Cardiac septum (tissue), 1 donor: ENCODE measurements around the gene NCEH1. TPM values are rescaled to one million over a fixed set of nuclear protein-coding genes. Genes with fewer than 3 reads are reported as not detected.
"Not testable (repeated sequence)": the region's sequence is repeated elsewhere in the genome, so short reads cannot be mapped to it uniquely, and the experiment has no call there.

ENCODE experiments used
- DNase-seq: peaks from one replicate; pipeline ENCODE4 v3.0.0-alpha.2; 2020; ENCODE audit warnings: low spot score
- intact Hi-C: fragments of 100-400 bp; cut with DNase I; formaldehyde crosslinking; loops from one replicate; pipeline ENCODE4 v1.14.0; 2022
- long read RNA-seq: library from polyadenylated mRNA; unstranded; transcript quantifications from one replicate; pipeline ENCODE4 v2.0.0, GENCODE V29; 2021
- total RNA-seq: library from RNA; stranded (reverse); fragmentation: NEBNext Ultra II Directional; extraction: Animal tissue kit (Norgen Biotek cat#: 25700); gene quantifications from one replicate; pipeline ENCODE4 v1.2.1, GENCODE V29; 2021
- donor health status: DM: no; HTN: no; CAD: no.

Gene NCEH1, protein sequence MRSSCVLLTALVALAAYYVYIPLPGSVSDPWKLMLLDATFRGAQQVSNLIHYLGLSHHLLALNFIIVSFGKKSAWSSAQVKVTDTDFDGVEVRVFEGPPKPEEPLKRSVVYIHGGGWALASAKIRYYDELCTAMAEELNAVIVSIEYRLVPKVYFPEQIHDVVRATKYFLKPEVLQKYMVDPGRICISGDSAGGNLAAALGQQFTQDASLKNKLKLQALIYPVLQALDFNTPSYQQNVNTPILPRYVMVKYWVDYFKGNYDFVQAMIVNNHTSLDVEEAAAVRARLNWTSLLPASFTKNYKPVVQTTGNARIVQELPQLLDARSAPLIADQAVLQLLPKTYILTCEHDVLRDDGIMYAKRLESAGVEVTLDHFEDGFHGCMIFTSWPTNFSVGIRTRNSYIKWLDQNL
- total RNA-seq, result 18.5 TPM
- long read RNA-seq, full-length matches to known transcripts, result 6 of 8 reads
- long read RNA-seq, partial matches to known transcripts, result 0 of 8 reads
- long read RNA-seq, other reads (novel, unspliced or antisense), result 2 of 8 reads

DNA sequence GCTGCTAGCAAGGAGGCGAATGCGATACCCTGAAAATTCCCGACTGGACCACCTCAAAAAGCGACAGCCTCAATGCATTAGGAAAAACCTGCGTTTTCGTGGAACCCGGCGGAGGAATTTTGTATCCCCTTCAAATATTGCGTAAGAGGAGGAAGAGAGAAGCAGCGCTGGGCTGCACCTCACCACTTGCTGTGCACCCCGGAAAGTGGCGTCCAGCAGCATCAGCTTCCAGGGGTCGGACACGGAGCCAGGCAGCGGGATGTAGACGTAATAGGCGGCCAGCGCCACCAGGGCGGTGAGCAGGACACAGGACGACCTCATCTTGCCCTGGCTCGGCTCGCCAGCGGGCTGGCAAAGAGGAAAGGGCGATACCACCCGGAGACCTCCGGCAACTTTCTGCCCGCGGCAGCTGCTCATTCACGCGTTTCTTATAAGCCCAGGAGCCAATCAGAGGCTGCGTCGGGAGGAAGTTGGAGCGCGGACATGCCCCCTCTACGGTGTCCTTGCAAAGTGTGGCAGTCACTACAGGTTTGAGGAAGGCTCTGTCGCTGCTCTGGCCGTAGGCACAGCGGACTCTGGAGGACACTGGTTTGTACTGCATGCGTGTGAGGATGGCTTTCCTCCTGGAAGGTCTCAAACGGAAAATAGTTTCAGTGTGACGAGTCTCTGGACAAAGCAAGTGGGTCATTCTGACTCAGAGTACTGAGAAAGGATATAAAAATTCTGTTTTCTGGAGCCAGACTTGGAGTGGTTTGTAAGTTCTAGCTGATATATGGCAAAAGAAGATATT lies at the start of gene NCEH1:
NCEH1 (minus strand) TSS at position 404 of the 790 bp plus-strand sequence; CDS start at position 321, 83 bp downstream.
- intact Hi-C loops, result loop anchor here (1.0 to 2.0 kb wide), 2 partner anchors 38 to 39 kb away; partner anchors contain the start of gene ECT2
- peak; percentile 96 for DNase-seq

DNA sequence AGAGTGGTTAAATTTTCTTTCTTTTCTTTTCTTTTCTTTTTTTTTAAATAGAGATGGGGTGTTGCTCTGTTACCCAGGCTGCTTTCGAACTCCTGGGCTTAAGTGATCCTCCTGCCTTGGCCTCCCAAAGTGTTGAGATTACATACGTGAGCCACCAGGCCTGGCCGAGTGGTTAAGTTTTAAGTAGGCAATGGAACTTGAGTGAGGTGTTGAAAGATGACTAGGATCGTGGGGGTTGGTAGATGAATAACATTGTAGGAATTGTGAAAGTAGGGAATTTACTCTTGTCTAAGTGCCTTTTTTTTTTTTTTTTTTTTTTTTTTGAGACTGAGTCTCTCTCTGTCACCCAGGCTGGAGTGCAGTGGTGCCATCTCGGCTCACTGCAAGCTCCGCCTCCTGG lies 49.5 kb upstream of the NCEH1 start:
- intact Hi-C loops, result not testable (repeated sequence)

DNA sequence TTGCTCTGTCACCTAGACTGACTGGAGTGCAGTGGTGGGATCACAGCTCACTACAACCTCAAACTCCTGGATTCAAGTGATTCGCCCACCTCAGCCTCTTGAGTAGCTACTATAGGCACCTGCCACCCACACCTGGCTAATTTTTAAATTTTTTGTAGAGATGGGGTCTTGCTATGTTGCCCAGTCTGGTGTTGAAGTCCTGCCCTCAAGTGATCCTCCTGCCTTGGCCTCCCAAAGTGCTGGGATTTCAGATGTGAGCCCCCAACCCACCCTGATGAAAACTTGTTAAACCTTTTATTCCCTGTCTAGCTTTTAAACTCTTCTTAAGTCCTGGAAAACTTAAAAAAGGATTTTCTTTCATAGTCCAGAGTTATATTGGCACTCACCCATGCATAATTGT lies 42.3 kb upstream of the NCEH1 start:
- DNase-seq, result no peak
- intact Hi-C loops, result no loop called here

More for the DNA sequence above, 49.5 kb upstream of the NCEH1 start:
- not testable (repeated sequence) for DNase-seq

DNA sequence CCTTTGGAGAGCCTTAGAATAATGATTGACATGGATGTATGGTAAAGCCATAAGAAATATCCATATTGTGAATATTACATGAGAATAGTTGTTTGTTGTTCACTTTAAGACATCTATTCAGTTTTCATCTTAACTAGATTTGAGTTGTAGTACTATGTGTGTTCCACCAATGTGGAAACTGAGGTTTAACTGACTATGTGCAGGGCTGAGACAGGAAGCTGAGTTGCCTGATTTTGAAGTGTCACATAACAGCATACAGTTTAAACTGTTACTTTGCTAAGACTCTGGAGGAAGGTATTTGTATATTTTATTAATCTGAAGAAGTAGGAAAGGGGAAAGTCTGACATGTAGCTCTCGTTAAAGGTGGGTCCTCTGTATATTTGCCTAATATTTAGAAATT lies 41.8 kb upstream of the NCEH1 start:
- intact Hi-C loops, result no loop called here
- DNase-seq, result no peak

DNA sequence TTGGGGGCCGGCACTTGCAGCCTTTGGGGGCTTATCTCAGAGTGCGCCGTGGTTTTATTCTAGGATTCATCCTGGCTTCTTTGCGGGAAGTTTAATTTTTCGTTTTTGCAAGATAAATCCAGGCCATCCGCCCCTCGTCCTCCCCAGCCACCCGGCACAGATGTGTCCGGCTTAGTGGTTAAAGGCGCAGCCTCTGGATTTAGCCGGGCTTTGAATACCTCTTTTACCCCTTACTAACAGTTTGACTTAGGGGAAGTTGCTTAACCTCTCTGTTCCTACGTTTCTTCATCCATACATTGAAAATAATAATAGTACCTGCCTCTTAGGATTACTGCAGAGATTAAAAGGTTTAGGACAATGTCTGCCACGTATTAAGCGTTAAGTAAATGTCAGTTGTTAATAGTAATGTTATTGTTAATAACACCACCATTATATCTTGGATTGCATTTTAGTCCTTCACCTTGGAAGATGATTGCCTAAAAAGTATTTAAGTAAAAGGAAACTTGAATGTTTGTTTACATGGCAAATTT lies 40.4 kb upstream of the NCEH1 start:
- intact Hi-C loops, result no loop called here
- DNase-seq, result no peak

DNA sequence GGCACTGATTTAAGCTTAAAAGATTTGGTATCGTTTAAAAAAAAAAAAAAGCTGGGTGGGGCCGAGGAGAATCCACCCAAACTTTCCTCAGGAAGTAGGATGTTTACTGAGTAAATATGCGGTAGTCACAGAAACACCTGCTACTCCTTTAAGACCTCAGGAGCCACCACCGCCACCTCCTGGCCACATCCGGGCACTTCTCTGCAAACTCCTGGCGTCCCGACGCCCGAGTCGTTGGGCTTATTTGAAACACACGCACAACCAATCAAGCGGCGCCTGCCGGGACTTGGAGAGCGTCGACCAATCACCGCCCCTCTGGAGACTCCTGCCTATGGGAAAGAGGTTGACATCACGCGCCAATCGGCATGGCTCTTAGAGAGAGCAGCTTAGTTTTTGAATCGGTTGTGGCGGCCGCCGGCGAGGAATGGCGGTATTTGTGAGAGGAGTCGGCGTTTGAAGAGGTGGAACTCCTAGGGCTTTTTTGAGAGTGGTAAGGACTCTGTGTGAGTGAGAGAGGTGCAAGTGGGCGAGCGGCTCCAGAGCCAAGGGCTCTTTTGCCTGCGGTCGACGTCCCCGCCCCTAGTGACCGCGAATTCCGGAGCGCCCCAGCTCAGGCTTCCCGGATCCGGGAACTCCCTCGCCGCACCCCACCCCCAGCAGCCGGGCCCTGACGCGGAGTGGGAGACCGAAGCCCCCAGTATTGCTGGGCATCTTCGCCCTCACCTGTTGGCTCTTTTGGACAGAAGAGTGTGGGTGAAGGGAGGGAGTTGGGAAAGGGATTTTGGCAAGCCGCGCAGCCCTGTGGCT lies 39.7 kb upstream of the NCEH1 start, which contains the start of gene ECT2:
ECT2 (plus strand) TSS at position 359 of the 807 bp plus-strand sequence. CDS start 3,805 bp downstream, outside the sequence.
- intact Hi-C loops, result loop anchor here (1.0 kb wide), 1 partner anchor 39 kb away; the partner anchor contains the start of gene NCEH1
- DNase-seq, result peak; percentile 99

DNA sequence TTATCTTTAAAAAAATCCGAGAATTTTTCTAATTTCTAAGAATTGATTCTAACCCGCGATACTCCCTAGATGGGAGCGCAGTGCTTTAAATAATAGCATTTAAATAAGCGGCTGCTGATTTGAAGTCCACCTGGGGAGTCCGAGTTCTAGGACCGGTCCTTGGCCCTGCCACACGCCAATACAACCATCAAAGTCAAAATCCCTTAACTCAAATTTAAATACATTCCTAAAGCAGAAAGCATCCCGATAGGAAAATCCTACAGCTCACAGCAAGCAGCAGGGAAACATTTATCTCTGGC lies 39.2 kb upstream of the NCEH1 start:
- no peak for DNase-seq
- intact Hi-C loops, result loop anchor here (1.0 kb wide), 1 partner anchor 39 kb away; the partner anchor contains the start of gene NCEH1

DNA sequence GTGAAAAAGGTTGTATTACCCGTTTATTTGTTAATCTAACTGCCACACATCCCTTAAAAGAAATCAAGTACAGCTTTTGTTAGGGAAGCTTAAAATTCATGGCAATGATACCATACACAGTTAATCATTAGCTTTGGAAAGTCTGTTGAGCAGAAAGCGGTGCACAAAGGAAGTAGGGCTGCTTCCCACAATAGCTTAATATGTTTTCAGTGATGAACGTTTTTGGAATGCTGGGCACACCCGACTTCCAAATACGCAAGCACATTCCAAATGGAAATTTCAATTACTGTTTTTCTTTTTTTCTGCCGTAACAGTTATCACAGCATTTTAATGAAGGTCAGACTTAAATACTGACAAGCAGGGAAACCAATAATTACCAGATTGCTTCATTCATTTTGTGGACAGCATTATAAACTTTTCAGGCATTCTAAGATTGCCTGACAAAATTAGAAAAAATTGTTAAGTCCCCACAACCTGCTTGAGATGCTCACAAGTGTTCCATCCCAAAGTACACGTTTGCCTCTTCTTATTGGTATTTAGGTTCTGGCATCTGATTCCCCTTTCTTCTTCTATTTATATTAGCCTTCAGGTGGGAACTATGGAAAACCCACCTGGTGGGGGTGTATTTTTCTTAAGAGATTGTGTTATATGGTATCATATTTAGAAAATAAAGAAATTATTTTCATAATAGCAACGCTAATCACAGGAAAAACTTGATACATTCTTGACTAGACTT lies 38.5 kb upstream of the NCEH1 start:
- DNase-seq, result no peak
- intact Hi-C loops, result no loop called here

DNA sequence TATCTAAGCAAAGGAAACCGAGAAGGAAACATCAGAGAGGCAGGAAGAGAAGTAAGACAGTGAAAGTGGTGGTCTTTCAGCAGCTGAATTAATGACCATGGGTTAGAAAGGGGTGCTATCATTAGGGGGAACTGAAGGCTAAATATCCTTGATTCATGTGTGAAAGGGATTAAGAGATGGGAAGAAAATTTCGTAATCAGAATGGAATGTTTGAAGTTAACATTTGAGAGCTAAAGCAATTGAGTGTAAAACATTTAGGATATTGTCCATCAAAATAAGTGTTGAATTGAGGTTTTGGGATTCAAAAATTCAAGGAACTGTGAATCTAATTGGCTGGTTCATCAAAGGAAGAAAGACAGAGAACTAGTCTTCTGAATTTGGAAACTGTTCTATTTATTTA lies 35.6 kb upstream of the NCEH1 start:
- DNase-seq, result no peak
- intact Hi-C loops, result no loop called here

DNA sequence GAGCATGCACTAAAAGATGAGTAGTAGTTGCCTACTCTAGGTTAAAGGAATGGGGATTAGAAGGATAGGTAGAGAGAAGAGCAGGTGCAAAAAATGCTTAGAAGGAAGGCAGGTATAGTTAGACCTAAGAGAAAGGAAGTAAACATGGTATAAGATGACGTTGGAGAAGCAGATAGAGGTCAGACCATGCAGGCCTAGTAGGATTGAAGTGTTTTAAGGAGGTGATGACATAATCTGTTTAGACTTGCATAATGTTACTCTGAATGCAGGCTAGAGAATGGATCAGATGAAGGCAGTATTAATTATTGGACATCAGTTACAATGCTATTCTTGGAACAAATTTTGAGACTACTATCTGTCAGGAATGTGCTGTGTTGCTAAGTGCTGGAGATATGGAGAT lies 28.6 kb upstream of the NCEH1 start:
- intact Hi-C loops, result no loop called here
- no peak for DNase-seq

DNA sequence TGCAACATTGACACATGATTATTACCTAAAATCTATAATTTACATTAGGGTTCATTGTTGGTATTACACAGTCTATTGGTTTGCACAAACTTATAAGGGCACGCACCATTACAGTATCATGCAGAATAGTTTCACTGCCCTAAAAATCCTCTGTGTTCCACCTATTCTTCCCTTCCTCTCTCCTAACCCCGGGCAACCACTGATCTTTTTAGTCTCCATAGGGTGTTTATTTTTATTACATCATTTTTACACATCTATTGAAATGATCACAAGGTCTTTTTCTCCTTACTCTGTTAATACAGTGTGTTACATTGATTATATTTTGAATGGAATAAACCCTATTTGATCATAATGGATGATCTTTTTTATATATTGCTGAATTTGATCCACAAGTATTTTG lies 24.1 kb upstream of the NCEH1 start:
- intact Hi-C loops, result no loop called here
- no peak for DNase-seq

DNA sequence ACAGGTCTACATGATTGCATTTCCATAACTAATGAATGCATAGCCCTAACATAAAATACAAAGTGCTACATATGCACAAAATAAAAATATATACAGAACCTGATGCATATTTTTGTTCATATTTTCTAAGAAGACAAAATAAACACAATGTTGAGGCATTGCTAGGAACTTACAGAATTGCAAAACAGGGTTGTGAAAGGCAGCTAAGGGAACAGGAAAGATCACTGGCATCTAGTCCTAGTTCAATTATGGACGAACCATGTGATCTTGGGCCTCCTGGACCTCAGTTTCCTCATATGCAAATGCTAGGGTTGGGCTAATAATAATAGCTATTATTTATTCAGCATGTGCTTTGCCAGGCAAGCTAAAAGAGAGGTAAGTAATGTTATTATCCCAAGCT lies 15.5 kb upstream of the NCEH1 start:
- intact Hi-C loops, result no loop called here

DNA sequence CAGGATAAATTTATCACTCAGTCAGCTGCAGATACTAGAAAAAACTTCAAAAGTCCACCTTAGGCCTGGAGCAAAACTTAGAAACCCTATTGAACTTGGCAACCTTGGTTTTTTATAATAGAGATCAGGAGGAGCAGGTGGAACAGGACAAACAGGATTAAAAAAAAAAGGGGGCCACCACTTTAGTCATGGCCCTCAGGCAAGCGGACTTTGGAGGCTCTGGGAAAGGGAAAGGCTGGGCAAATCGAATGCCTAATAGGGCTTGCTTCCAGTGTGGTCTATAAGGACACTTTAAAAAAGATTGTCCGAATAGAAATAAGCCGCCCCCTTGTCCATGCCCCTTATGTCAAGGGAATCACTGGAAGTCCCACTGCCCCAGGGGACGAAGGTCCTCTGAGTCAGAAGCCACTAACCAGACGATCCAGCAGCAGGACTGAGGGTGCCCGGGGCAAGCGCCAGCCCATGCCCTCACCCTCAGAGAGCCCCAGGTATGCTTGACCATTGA lies 11.7 kb upstream of the NCEH1 start:
- intact Hi-C loops, DNase-seq: not testable (repeated sequence)

More for the DNA sequence above, 15.5 kb upstream of the NCEH1 start:
- DNase-seq, result no peak

DNA sequence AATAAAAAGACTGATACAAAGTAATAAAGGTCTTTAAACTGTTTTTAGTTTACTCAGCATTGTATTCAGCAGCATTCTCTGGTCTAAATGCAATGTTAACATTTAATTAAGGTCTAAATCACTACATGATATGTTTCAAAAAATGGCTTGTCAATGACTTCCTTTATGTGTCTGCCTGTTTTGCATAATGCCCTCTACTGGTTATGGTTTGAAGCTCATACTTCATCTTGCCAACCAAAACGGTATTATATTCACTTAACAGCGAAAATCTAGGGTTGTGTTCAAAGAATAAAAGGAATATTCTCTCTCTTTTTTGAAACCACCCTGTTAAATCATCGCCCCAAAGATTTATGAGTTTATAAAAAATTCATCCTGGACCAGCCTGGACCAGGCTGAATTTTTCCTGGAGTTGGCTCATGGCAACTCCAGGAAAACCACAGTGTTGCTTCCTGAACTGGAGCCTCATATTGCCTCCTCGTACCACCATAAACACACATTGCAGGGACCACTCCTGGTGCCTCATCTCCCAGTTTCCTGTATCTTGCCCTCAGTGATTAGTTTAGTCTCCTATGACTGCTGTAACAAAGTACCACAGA lies 6.7 kb upstream of the NCEH1 start:
- no peak for DNase-seq
- intact Hi-C loops, result no loop called here

DNA sequence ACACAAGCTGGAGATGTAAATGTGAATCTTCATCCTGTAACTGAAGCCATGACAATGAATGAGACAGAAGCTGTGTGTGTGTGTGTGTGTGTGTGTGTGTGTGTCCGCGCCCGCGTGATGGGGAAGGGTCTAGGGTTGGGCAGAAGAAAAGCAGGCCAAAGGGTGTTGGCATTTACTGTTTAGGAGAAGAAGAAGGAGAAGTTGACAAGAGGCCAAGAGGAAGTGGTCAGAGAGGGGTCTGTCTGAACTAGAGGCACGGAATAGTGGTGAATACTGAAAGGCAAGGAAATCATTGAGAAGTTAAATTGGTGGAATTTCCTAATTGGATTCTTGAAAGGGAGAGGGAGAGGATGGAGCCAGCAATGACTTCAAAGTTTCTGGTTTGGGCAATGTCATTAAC lies 5.6 kb upstream of the NCEH1 start:
- intact Hi-C loops, result no loop called here
- no peak for DNase-seq

DNA sequence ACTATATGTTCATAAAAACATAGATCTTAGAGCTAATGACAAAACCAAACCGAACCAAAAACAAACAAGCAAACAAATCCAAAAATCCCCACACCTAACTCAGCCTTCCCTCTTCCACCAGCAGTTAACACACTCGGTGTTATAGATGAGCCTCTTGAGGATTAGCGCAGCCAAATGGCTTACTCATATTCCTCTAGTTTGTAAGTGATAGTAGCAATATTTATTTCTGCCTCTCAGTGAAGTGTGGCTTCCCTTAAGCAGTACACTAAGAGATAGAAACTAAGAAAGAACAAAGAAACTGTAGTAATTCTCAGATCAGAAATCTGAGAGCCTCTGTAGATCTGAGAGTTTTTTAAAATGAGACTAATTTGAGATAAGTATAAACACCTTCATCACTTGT lies 2.4 kb upstream of the NCEH1 start:
- intact Hi-C loops, result no loop called here
- DNase-seq, result no peak

DNA sequence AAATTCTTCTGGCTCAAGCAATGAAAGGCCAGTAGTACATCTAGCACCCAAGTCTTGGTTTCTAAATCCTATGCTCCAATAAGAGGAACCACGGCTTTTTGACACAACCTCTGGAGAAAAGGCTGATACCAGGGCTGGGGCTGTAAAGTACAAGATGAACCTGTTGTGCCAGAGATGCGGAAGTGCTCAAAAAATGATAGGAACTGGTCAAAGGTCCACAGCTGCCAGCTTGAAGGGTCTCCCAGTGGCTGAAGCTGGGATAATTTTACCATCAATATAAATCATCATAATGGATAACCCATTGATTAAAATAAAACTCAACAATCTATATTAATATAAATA lies 558 bp upstream of the NCEH1 start:
- no peak for DNase-seq
- intact Hi-C loops, result loop anchor here (1.0 to 2.0 kb wide), 2 partner anchors 39 kb away; partner anchors contain the start of gene ECT2
